Progenitor cell of endocrine pancreas (in vitro differentiated cells): ENCODE data around the gene COL19A1. TPM values are rescaled to one million over a fixed set of nuclear protein-coding genes. Genes with fewer than 3 reads are reported as not detected.

Source experiments
- DNase-seq: peaks from one replicate; pipeline ENCODE4 v3.0.0; 2021; ENCODE audit warnings: low spot score; ENCODE audit not compliant: unreplicated experiment
- H3K27ac Mint-ChIP-seq: 2 replicates; pipeline ENCODE4 v1.8.0; 2021; ENCODE audit warnings: mild to moderate bottlenecking, moderate library complexity, mixed read lengths
- H3K27me3 Mint-ChIP-seq: 2 replicates; pipeline ENCODE4 v1.8.0; 2021; ENCODE audit warnings: mixed read lengths
- H3K36me3 Mint-ChIP-seq: 2 replicates; pipeline ENCODE4 v1.8.0; 2022; ENCODE audit warnings: mixed read lengths; ENCODE audit not compliant: insufficient read depth
- H3K4me1 Mint-ChIP-seq: 2 replicates; pipeline ENCODE4 v1.8.0; 2021; ENCODE audit warnings: low read depth, mixed read lengths
- H3K4me3 Mint-ChIP-seq: 2 replicates; pipeline ENCODE4 v1.8.0; 2021; ENCODE audit warnings: low read depth, mild to moderate bottlenecking, moderate library complexity, mixed read lengths
- H3K9me3 Mint-ChIP-seq: 2 replicates; pipeline ENCODE4 v1.8.0; 2021; ENCODE audit warnings: low read depth, mixed read lengths
- total RNA-seq: library from RNA; stranded (reverse); gene quantifications from 2 replicates; pipeline ENCODE4 v1.2.1, GENCODE V29; 2021
- TF ChIP-seq, protein P1 (sequence below): fragments of 200-600 bp; sonication (generic); IDR thresholded peaks from one replicate; pipeline ENCODE4 v1.5.0; 2021; ENCODE audit warnings: antibody characterized with exemption, mild to moderate bottlenecking; ENCODE audit not compliant: unreplicated experiment

Gene COL19A1
- total RNA-seq, 1 donor from 2014 or later = 2.3 TPM

GRCh38 chr6:70257768-70258273 is 391.5 kb downstream of the COL19A1 start:
- Mint-ChIP-seq H3K27me3 (no peaks in the 10 kb centered on the region), H3K36me3 (no peaks in the 10 kb centered on the region), H3K9me3 (no peaks in the 10 kb centered on the region), H3K4me3 (no peak overlapping the region), H3K4me1 (no peaks in the 10 kb centered on the region), H3K27ac (no peak overlapping the region)
- DNase-seq = no peak
- TF ChIP-seq, protein P1, sequence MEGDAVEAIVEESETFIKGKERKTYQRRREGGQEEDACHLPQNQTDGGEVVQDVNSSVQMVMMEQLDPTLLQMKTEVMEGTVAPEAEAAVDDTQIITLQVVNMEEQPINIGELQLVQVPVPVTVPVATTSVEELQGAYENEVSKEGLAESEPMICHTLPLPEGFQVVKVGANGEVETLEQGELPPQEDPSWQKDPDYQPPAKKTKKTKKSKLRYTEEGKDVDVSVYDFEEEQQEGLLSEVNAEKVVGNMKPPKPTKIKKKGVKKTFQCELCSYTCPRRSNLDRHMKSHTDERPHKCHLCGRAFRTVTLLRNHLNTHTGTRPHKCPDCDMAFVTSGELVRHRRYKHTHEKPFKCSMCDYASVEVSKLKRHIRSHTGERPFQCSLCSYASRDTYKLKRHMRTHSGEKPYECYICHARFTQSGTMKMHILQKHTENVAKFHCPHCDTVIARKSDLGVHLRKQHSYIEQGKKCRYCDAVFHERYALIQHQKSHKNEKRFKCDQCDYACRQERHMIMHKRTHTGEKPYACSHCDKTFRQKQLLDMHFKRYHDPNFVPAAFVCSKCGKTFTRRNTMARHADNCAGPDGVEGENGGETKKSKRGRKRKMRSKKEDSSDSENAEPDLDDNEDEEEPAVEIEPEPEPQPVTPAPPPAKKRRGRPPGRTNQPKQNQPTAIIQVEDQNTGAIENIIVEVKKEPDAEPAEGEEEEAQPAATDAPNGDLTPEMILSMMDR = no peak

GRCh38 chr6:70258483-70258882 is 392.1 kb downstream of the COL19A1 start:
- H3K27me3 Mint-ChIP-seq = no peaks in the 10 kb centered on the region
- DNase-seq = no peak
- TF ChIP-seq, protein P1 = no peak
- H3K4me3 Mint-ChIP-seq = no peak overlapping the region
- H3K4me1 Mint-ChIP-seq = no peaks in the 10 kb centered on the region
- no peaks in the 10 kb centered on the region for H3K9me3 Mint-ChIP-seq
- no peaks in the 10 kb centered on the region for H3K36me3 Mint-ChIP-seq
- H3K27ac Mint-ChIP-seq = no peak overlapping the region

Other genes with a start within 250 kb of the COL19A1 start
- 39.1 and 40.9 TPM in 2 replicates for gene LMBRD1, start 69.5 kb upstream of the COL19A1 start, total RNA-seq